ENCODE results near the gene GOLGA6L2.

DNA sequence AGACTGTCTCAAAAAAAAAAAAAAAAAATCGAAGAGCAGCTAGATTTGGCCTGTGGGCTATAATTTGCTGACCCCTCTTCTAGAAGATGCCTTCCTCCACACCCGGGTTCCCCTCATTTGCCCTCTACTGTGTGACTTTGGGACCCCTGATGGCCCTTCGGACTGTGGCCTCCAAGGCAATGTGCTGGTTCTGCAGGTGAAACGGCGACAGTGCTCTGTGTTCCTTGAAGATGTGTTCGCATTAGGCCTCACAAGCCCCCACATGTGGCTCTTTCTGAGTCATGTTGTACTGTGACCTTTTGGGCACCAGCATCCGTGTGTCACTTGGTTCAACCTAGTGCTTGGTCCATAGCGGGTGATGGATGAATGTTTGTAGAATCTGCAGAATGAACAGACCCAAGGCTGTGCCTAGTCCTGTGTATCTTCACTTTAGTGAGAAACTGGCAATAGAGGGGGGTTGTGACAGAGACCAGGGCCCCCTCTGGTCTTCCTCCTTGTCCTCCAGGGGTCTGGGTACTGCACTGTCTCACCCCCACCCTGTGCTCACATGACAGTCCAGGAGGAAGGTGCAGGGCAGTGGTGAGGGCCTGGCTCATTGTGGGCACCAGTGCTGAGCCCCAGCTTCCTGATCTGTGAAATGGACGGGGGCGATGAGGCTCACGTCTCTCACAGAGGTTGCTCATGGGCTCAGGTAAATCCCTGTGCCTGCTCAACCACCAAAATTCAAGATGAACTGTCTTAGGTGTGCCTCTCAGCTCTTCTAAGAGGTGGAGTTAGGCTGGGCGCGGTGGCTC lies 22.7 kb downstream of the GOLGA6L2 start:
- TF ChIP-seq POLR2AphosphoS5 (IDR thresholded peaks at IDR 0.05; ENCODE audit: low read depth, low read length) (no peak), POLR2A (IDR thresholded peaks at IDR 0.05; ENCODE audit: low read depth, low read length) (no peak)

Data from GM12891 (cell line).